OCI-LY1 (cell line): ENCODE results near the gene TRIM36.

Source experiments
- EZH2 ChIP-seq: fragments of 200-600 bp; sonication (generic), shearing (Covaris generic); IDR thresholded peaks from 2 replicates; pipeline ENCODE4 v1.8.0; 2017; ENCODE audit warnings: borderline replicate concordance, mixed run types, mild to moderate bottlenecking, antibody characterized with exemption, low read length, moderate library complexity, mixed read lengths
- TF ChIP-seq, protein P1 (sequence below): fragments of 200-600 bp; sonication (generic), shearing (Covaris generic); IDR thresholded peaks from 2 replicates; pipeline ENCODE4 v1.5.1; 2017; ENCODE audit warnings: mild to moderate bottlenecking, antibody characterized with exemption, low read length, moderate library complexity, mixed read lengths

DNA sequence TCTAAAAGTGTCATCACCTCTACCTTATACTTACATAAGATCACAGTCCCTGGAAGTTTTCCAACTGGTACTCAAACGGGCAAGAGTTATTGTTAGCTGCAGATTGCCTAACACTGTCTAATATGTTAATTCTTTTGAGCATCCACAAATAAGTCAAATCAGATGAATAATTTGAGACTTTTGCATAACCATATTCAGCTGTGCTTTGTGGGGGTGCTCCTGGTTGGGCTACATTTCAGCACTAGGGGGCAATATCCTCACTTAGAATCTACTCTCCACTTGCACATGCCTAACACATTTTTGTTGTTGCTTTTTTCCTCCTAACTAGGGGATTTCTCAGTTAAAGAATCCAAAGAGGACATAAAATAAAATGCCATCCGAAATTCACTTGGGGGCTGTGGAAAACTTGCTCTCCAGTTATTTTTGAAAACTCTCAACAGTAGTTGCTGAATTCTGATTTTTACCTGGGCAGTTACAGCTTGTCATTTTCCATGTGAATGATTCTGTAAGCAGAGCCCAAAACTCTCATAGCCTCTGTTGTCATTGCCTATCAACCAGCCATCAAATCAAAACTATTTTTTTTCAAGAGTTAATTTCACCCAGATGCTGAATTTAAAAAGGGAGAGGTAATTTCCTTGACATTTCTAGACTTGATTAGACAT, 71.5 kb downstream of the TRIM36 start:
- TF ChIP-seq, protein P1, sequence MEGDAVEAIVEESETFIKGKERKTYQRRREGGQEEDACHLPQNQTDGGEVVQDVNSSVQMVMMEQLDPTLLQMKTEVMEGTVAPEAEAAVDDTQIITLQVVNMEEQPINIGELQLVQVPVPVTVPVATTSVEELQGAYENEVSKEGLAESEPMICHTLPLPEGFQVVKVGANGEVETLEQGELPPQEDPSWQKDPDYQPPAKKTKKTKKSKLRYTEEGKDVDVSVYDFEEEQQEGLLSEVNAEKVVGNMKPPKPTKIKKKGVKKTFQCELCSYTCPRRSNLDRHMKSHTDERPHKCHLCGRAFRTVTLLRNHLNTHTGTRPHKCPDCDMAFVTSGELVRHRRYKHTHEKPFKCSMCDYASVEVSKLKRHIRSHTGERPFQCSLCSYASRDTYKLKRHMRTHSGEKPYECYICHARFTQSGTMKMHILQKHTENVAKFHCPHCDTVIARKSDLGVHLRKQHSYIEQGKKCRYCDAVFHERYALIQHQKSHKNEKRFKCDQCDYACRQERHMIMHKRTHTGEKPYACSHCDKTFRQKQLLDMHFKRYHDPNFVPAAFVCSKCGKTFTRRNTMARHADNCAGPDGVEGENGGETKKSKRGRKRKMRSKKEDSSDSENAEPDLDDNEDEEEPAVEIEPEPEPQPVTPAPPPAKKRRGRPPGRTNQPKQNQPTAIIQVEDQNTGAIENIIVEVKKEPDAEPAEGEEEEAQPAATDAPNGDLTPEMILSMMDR: peak; percentile 86
- no peak for TF ChIP-seq EZH2
